Brain microvascular endothelial cell (primary cell): ENCODE results near the gene MAP6D1.

Source experiments
- DNase-seq: peaks from one replicate; pipeline ENCODE4 v3.0.0-alpha.2; 2020
- H3K27ac ChIP-seq: fragments of 250-450 bp; sonication (Bioruptor Pico); 2 replicates; pipeline ENCODE4 v1.5.1; 2020; ENCODE audit warnings: mild to moderate bottlenecking, moderate library complexity
- H3K27me3 ChIP-seq: fragments of 250-450 bp; sonication (Bioruptor Pico); replicated peaks from 2 replicates; pipeline ENCODE4 v1.5.1; 2020; ENCODE audit warnings: mild to moderate bottlenecking
- H3K36me3 ChIP-seq: fragments of 250-450 bp; sonication (Bioruptor Pico); replicated peaks from 2 replicates; pipeline ENCODE4 v1.5.1; 2020; ENCODE audit warnings: mild to moderate bottlenecking
- H3K4me3 ChIP-seq: 2 replicates; pipeline ENCODE4 v1.5.1; 2011; ENCODE audit warnings: low read depth, mild to moderate bottlenecking, control low read depth, low read length, moderate library complexity
- in situ Hi-C: cut with HindIII; loops from 2 replicates; pipeline ENCODE4 v1.10.0; 2017; ENCODE audit warnings: low sequenced_read_pairs, low pct_ligation_motif_present
- TF ChIP-seq, protein P1 (sequence below): IDR thresholded peaks from 2 replicates; pipeline ENCODE4 v1.5.1; 2011; ENCODE audit warnings: low read depth, mild to moderate bottlenecking, moderate library complexity, low read length, control low read depth, inconsistent platforms; ENCODE audit errors: missing control alignments

MAP6D1 gene

GRCh38 chr3:183807209-183807728 lies 18.1 kb downstream of the MAP6D1 start:
- DNase-seq, result no peak
- Histone ChIP-seq H3K36me3 (peaks cover 86% of the 10 kb centered on the region), H3K27ac (no peak overlapping the region), H3K4me3 (no peak overlapping the region), H3K27me3 (no peaks in the 10 kb centered on the region)
- in situ Hi-C loops, result no loop called here
- TF ChIP-seq, protein P1, sequence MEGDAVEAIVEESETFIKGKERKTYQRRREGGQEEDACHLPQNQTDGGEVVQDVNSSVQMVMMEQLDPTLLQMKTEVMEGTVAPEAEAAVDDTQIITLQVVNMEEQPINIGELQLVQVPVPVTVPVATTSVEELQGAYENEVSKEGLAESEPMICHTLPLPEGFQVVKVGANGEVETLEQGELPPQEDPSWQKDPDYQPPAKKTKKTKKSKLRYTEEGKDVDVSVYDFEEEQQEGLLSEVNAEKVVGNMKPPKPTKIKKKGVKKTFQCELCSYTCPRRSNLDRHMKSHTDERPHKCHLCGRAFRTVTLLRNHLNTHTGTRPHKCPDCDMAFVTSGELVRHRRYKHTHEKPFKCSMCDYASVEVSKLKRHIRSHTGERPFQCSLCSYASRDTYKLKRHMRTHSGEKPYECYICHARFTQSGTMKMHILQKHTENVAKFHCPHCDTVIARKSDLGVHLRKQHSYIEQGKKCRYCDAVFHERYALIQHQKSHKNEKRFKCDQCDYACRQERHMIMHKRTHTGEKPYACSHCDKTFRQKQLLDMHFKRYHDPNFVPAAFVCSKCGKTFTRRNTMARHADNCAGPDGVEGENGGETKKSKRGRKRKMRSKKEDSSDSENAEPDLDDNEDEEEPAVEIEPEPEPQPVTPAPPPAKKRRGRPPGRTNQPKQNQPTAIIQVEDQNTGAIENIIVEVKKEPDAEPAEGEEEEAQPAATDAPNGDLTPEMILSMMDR, result no peak

DNA sequence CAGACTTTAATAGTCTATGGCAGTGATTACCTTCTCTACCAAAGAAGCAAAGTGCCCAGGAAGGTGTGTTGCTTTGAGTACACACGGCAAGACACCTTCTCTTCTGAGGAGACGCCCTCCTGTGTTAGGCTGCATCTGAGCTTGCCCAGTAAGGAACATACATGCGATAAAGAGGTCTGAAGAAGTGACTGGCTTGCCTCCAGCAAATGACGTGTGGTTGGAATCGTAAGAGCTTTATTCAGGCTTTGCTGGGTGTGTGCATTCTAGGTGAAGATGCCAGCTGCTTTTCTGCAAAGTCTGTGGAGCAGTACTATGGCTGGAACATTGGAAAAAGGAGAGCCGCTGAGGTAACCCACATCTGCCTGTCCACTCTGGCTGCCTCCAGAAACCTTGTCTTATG lies 22.4 kb downstream of the MAP6D1 start:
- H3K4me3 ChIP-seq, result no peak overlapping the region
- no peak overlapping the region for H3K27ac ChIP-seq
- in situ Hi-C loops, result no loop called here
- TF ChIP-seq, protein P1, result no peak
- no peak for DNase-seq
- H3K27me3 ChIP-seq, result no peaks in the 10 kb centered on the region
- peaks cover 83% of the 10 kb centered on the region for H3K36me3 ChIP-seq

GRCh38 chr3:183801601-183802000 lies 23.8 kb downstream of the MAP6D1 start:
- in situ Hi-C loops, result no loop called here
- H3K27me3 ChIP-seq, result no peaks in the 10 kb centered on the region
- no peak for DNase-seq
- H3K27ac ChIP-seq, result no peak overlapping the region
- TF ChIP-seq, protein P1, result no peak
- H3K4me3 ChIP-seq, result no peak overlapping the region
- peaks cover 75% of the 10 kb centered on the region for H3K36me3 ChIP-seq

DNA sequence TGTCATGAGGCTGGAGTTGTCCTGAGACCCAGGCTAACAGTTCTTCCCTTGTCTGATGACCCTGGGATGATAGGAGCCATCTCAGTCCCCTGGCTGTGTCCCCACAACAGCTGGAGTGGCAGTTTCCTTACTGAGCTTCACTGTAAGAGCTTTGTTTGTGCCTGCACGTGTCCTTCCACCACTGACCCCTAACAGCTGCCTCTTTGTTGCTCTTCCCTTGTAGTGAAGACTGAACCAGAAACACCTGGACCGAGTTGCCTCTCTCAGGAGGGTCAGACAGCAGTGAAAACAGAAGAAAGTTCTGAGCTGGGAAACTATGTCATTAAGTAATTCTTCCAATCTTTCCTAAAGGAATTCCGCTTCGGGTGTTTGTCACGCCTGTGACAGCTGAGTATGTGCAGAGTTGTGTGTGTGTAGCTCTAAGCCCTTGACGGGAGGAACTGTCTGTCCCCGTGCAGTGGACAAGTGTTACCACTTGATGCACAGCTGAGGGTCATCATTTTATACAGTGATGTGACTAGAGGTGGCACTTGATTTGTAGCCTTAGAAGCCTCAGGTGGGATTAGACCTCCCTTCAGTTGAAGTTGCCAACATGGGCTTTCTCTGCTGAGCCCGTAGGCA lies 25.0 kb downstream of the MAP6D1 start:
- Histone ChIP-seq H3K4me3 (no peak overlapping the region), H3K27me3 (no peaks in the 10 kb centered on the region), H3K36me3 (peaks cover 68% of the 10 kb centered on the region), H3K27ac (no peak overlapping the region)
- TF ChIP-seq, protein P1, result no peak
- DNase-seq, result no peak
- in situ Hi-C loops, result no loop called here

DNA sequence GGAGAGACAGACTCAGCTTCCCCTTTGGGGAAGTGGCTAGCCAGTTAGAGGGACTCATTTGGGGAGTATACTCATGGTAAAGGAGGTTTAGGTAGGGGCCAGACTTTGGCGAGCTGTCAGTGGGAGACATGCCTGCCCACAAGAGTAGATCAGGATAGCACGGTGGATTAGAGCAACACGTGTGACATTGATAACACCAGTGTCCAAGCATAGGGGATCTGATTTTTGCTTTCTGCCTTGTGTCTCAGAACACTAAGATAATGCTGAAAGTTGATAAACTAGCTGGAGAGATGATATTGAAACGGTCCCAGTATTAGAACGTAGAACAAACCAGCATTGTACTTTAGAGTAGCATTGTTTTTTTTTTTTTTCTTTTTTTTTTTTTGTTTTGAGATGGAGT lies 25.9 kb downstream of the MAP6D1 start:
- H3K36me3 ChIP-seq, result peaks cover 62% of the 10 kb centered on the region
- no peak overlapping the region for H3K27ac ChIP-seq
- in situ Hi-C loops, result loop anchor here (25.0 kb wide), 1 partner anchor 312 kb away; no protein-coding TSS in a partner anchor
- TF ChIP-seq, protein P1, result no peak
- DNase-seq, result no peak
- H3K4me3 ChIP-seq, result no peak overlapping the region
- H3K27me3 ChIP-seq, result no peaks in the 10 kb centered on the region

GRCh38 chr3:183797996-183798395 lies 27.4 kb downstream of the MAP6D1 start:
- Histone ChIP-seq H3K36me3 (peaks cover 57% of the 10 kb centered on the region), H3K27me3 (no peaks in the 10 kb centered on the region), H3K27ac (no peak overlapping the region), H3K4me3 (no peak overlapping the region)
- no peak for DNase-seq
- in situ Hi-C loops, result loop anchor here (25.0 kb wide), 1 partner anchor 311 kb away; no protein-coding TSS in a partner anchor
- TF ChIP-seq, protein P1, result no peak
